Liver (tissue), 9 donors: Measurements from ENCODE around the gene CFAP68. TPM values are rescaled to one million over a fixed set of nuclear protein-coding genes. Genes with fewer than 3 reads are reported as not detected.

ENCODE experiments used
- DNase-seq: peaks from one replicate; pipeline ENCODE4 v3.0.0-alpha.2; 2017; ENCODE audit warnings: low spot score
- H3K27ac ChIP-seq, 2 donors: one replicate each; pipeline ENCODE4 v1.7.0; 2013; ENCODE audit warnings: inconsistent platforms in 2 of 2, low read length in 2 of 2, control low read depth in 1 of 2, low read depth in 1 of 2, mild to moderate bottlenecking in 1 of 2
- H3K27me3 ChIP-seq, 4 donors: one replicate each; pipeline versions ENCODE4 v1.6.1 to v1.7.0; 2013; ENCODE audit warnings: low read length in 3 of 4, inconsistent platforms in 1 of 4, mild to moderate bottlenecking in 1 of 4, moderate library complexity in 1 of 4; ENCODE audit not compliant: control insufficient read depth in 4 of 4, insufficient read depth in 4 of 4
- H3K36me3 ChIP-seq, 4 donors: one replicate each; pipeline versions ENCODE4 v1.6.1 to v1.7.0; 2013; ENCODE audit warnings: low read length in 3 of 4, mild to moderate bottlenecking in 3 of 4, low read depth in 1 of 4, moderate library complexity in 1 of 4; ENCODE audit not compliant: control insufficient read depth in 4 of 4, insufficient read depth in 3 of 4
- H3K4me1 ChIP-seq, 4 donors: one replicate each; pipeline versions ENCODE4 v1.6.1 to v1.7.0; 2013; ENCODE audit warnings: low read length in 3 of 4, mild to moderate bottlenecking in 3 of 4, moderate library complexity in 1 of 4; ENCODE audit not compliant: control insufficient read depth in 4 of 4, insufficient read depth in 4 of 4
- H3K4me3 ChIP-seq, 3 donors: one replicate each; pipeline versions ENCODE4 v1.6.1 to v1.7.0; 2013; ENCODE audit warnings: low read length in 3 of 3, control low read depth in 1 of 3, low read depth in 1 of 3, mild to moderate bottlenecking in 1 of 3
- H3K9ac ChIP-seq, 2 donors: one replicate each; pipeline ENCODE4 v1.7.0; 2013; ENCODE audit warnings: low read length in 2 of 2, mild to moderate bottlenecking in 2 of 2, moderate library complexity in 2 of 2, control low read depth in 1 of 2, low read depth in 1 of 2
- H3K9me3 ChIP-seq, 4 donors: one replicate each; pipeline versions ENCODE4 v1.6.1 to v1.7.0; 2013; ENCODE audit warnings: low read length in 3 of 4; ENCODE audit not compliant: control insufficient read depth in 4 of 4
- ATF3 ChIP-seq: IDR thresholded peaks from 2 replicates; pipeline ENCODE4 v1.6.1; 2016; ENCODE audit warnings: antibody characterized with exemption
- CTCF ChIP-seq: fragments of 150-350 bp; IDR thresholded peaks from 2 replicates; pipeline ENCODE4 v1.5.1; 2017; ENCODE audit warnings: improper control_type of control experiment, low read depth, low read length; ENCODE audit not compliant: missing input control
- EGR1 ChIP-seq, 2 donors: IDR thresholded peaks; 2 replicates each; pipeline ENCODE4 v1.6.1; 2016 to 2018; ENCODE audit warnings: antibody characterized with exemption in 2 of 2, low read depth in 2 of 2
- FOXA1 ChIP-seq: IDR thresholded peaks from 2 replicates; pipeline ENCODE4 v1.6.1; 2016; ENCODE audit warnings: antibody characterized with exemption
- FOXA2 ChIP-seq: IDR thresholded peaks from 2 replicates; pipeline ENCODE4 v1.6.1; 2016; ENCODE audit warnings: antibody characterized with exemption
- GABPA ChIP-seq, 2 donors: IDR thresholded peaks in 1 of 2; conservative IDR thresholded peaks in 1 of 2; 2 replicates each; pipeline ENCODE4 v1.6.1; 2016; ENCODE audit warnings: antibody characterized with exemption in 2 of 2, mild to moderate bottlenecking in 1 of 2, moderate library complexity in 1 of 2
- HNF4A ChIP-seq, 2 donors: conservative IDR thresholded peaks; 2 replicates each; pipeline ENCODE4 v1.6.1; 2016; ENCODE audit warnings: antibody characterized with exemption in 2 of 2, mild to moderate bottlenecking in 2 of 2
- HNF4G ChIP-seq: IDR thresholded peaks from 2 replicates; pipeline ENCODE4 v1.6.1; 2016; ENCODE audit warnings: antibody characterized with exemption
- JUND ChIP-seq, 2 donors: IDR thresholded peaks; 2 replicates each; pipeline ENCODE4 v1.6.1; 2016; ENCODE audit warnings: antibody characterized with exemption in 2 of 2
- MAX ChIP-seq: IDR thresholded peaks from 2 replicates; pipeline ENCODE4 v1.6.1; 2016; ENCODE audit warnings: antibody characterized with exemption
- NR2F2 ChIP-seq: IDR thresholded peaks from 2 replicates; pipeline ENCODE4 v1.6.1; 2016; ENCODE audit warnings: antibody characterized with exemption
- RAD21 ChIP-seq, 2 donors: IDR thresholded peaks; 2 replicates each; pipeline ENCODE4 v1.6.1; 2016; ENCODE audit warnings: antibody characterized with exemption in 2 of 2, mild to moderate bottlenecking in 2 of 2
- RXRA ChIP-seq, 2 donors: IDR thresholded peaks; 2 replicates each; pipeline ENCODE4 v1.6.1; 2017 to 2018; ENCODE audit warnings: antibody characterized with exemption in 2 of 2, mild to moderate bottlenecking in 1 of 2
- SP1 ChIP-seq: IDR thresholded peaks from 2 replicates; pipeline ENCODE4 v1.6.1; 2018; ENCODE audit warnings: antibody characterized with exemption, mild to moderate bottlenecking
- TAF1 ChIP-seq: conservative IDR thresholded peaks from 2 replicates; pipeline ENCODE4 v1.6.1; 2016; ENCODE audit warnings: antibody characterized with exemption, mild to moderate bottlenecking
- YY1 ChIP-seq: IDR thresholded peaks from 2 replicates; pipeline ENCODE4 v1.6.1; 2016; ENCODE audit warnings: antibody characterized with exemption, mild to moderate bottlenecking
- WGBS: extraction: QIAGEN DNeasy Blood & Tissue Kit; methylation state at CpG from one replicate; pipeline ENCODE4 v1.1.7; 2013; 5-methylcytosine and 5-hydroxymethylcytosine counted together
- polyA plus RNA-seq, 2 donors: library from polyadenylated mRNA; stranded (reverse) in 1 of 2; unstranded in 1 of 2; fragments of 200-250 nt in 1 of 2; fragments of >200 nt in 1 of 2; fragmentation: Nextera tagmentation in 1 of 2; extraction: Ambion mirVana in 1 of 2; gene quantifications; one replicate each; pipeline versions ENCODE4 v1.2.1 to v1.2.3, GENCODE V29; 2013 to 2015
- total RNA-seq, 2 donors: library from RNA; depleted of rRNA; stranded (reverse); fragments of >200 nt; gene quantifications; one replicate each; pipeline ENCODE4 v1.2.3, GENCODE V29; 2014
- TF ChIP-seq, protein P1 (sequence below): IDR thresholded peaks from 2 replicates; pipeline ENCODE4 v1.6.1; 2016; ENCODE audit warnings: antibody characterized with exemption, mild to moderate bottlenecking
- TF ChIP-seq, protein P2 (sequence below): IDR thresholded peaks from 2 replicates; pipeline ENCODE4 v1.6.1; 2016; ENCODE audit warnings: antibody characterized with exemption
- donor health status: healthy.
- donor health status: healthy.
- donor health status: healthy.
- donor health status: healthy.
- donor health status: healthy.

CFAP68 gene
- total and polyA plus RNA-seq, 4 donors, result 6.2 to 27.8 (median 13.8) TPM

GRCh38 chr11:111926505-111927391, 47.4 kb downstream of the CFAP68 start (continued):
- TF ChIP-seq SP1, result peak; percentile 93

- Histone ChIP-seq H3K4me3 (no peak overlapping the region), H3K27ac (no peak overlapping the region), H3K27me3 (no peaks in the 10 kb centered on the region), H3K9ac (no peak overlapping the region), H3K9me3 (no peaks in the 10 kb centered on the region), H3K4me1 (peaks cover 3 to 48% (median 34%) of the 10 kb centered on the region in 4 donors), H3K36me3 (no peaks in the 10 kb centered on the region)
- 33% methylated on average over 4 of the region's 4 CpGs for WGBS
- no peak for TF ChIP-seq GABPA (IDR thresholded peaks at IDR 0.05 in 1 of 2, conservative IDR thresholded peaks at IDR 0.05 in 1 of 2)
- no peak for TF ChIP-seq ATF3
- peak; percentile 45 for TF ChIP-seq RXRA (IDR thresholded peaks at IDR 0.05)
- no peak for TF ChIP-seq FOXA2
- TF ChIP-seq HNF4G, result no peak
- no peak for TF ChIP-seq NR2F2
- TF ChIP-seq SP1, result peak; percentile 74
- no peak for TF ChIP-seq FOXA1
- no peak for TF ChIP-seq EGR1 (IDR thresholded peaks at IDR 0.05; ENCODE audit: low read depth in 2 of 2)
- TF ChIP-seq, protein P1, sequence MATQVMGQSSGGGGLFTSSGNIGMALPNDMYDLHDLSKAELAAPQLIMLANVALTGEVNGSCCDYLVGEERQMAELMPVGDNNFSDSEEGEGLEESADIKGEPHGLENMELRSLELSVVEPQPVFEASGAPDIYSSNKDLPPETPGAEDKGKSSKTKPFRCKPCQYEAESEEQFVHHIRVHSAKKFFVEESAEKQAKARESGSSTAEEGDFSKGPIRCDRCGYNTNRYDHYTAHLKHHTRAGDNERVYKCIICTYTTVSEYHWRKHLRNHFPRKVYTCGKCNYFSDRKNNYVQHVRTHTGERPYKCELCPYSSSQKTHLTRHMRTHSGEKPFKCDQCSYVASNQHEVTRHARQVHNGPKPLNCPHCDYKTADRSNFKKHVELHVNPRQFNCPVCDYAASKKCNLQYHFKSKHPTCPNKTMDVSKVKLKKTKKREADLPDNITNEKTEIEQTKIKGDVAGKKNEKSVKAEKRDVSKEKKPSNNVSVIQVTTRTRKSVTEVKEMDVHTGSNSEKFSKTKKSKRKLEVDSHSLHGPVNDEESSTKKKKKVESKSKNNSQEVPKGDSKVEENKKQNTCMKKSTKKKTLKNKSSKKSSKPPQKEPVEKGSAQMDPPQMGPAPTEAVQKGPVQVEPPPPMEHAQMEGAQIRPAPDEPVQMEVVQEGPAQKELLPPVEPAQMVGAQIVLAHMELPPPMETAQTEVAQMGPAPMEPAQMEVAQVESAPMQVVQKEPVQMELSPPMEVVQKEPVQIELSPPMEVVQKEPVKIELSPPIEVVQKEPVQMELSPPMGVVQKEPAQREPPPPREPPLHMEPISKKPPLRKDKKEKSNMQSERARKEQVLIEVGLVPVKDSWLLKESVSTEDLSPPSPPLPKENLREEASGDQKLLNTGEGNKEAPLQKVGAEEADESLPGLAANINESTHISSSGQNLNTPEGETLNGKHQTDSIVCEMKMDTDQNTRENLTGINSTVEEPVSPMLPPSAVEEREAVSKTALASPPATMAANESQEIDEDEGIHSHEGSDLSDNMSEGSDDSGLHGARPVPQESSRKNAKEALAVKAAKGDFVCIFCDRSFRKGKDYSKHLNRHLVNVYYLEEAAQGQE, result no peak
- TF ChIP-seq, protein P2, sequence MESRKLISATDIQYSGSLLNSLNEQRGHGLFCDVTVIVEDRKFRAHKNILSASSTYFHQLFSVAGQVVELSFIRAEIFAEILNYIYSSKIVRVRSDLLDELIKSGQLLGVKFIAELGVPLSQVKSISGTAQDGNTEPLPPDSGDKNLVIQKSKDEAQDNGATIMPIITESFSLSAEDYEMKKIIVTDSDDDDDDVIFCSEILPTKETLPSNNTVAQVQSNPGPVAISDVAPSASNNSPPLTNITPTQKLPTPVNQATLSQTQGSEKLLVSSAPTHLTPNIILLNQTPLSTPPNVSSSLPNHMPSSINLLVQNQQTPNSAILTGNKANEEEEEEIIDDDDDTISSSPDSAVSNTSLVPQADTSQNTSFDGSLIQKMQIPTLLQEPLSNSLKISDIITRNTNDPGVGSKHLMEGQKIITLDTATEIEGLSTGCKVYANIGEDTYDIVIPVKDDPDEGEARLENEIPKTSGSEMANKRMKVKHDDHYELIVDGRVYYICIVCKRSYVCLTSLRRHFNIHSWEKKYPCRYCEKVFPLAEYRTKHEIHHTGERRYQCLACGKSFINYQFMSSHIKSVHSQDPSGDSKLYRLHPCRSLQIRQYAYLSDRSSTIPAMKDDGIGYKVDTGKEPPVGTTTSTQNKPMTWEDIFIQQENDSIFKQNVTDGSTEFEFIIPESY, result no peak
- peak; percentile 54 to 66 for TF ChIP-seq HNF4A (conservative IDR thresholded peaks at IDR 0.05)
- TF ChIP-seq TAF1, result no peak
- no peak for TF ChIP-seq CTCF
- no peak for TF ChIP-seq RAD21 (IDR thresholded peaks at IDR 0.05)
- TF ChIP-seq JUND (IDR thresholded peaks at IDR 0.05), result no peak
- peak; percentile 20 for TF ChIP-seq YY1
- TF ChIP-seq MAX, result no peak
- no peak for DNase-seq
Measured at GRCh38 chr11:111930472-111930871, 51.1 kb downstream of the CFAP68 start.
